Neural crest cell (in vitro differentiated cells): ENCODE results near the gene ATP9A. TPM values are rescaled to one million over a fixed set of nuclear protein-coding genes. Genes with fewer than 3 reads are reported as not detected.
A peak's percentile ranks its signal among the peaks of the same experiment; 100 is the strongest.

ENCODE experiments used
- DNase-seq: peaks from one replicate; pipeline ENCODE4 v3.0.0; 2021; ENCODE audit warnings: low read depth, mixed read lengths, low spot score
- H3K27ac Mint-ChIP-seq: one replicate; pipeline ENCODE4 v1.8.0; 2021; ENCODE audit warnings: mild to moderate bottlenecking, mixed read lengths; ENCODE audit not compliant: unreplicated experiment
- H3K27me3 Mint-ChIP-seq: 2 replicates; pipeline ENCODE4 v1.8.0; 2021; ENCODE audit warnings: low read depth, mild to moderate bottlenecking, mixed read lengths
- H3K36me3 Mint-ChIP-seq: 2 replicates; pipeline ENCODE4 v1.8.0; 2021; ENCODE audit warnings: low read depth, mild to moderate bottlenecking, mixed read lengths
- H3K4me1 Mint-ChIP-seq: 2 replicates; pipeline ENCODE4 v1.8.0; 2021; ENCODE audit warnings: mixed read lengths
- H3K4me3 Mint-ChIP-seq: one replicate; pipeline ENCODE4 v1.8.0; 2021; ENCODE audit warnings: mild to moderate bottlenecking, mixed read lengths
- H3K9me3 Mint-ChIP-seq: 2 replicates; pipeline ENCODE4 v1.8.0; 2021; ENCODE audit warnings: mixed read lengths
- total RNA-seq: library from RNA; stranded (reverse); gene quantifications from 2 replicates; pipeline ENCODE4 v1.2.1, GENCODE V29; 2021
- TF ChIP-seq, protein P1 (sequence below): fragments of 200-600 bp; sonication (generic); conservative IDR thresholded peaks from 2 replicates; pipeline ENCODE4 v1.5.0; 2021; ENCODE audit warnings: antibody characterized with exemption, mild to moderate bottlenecking

The ATP9A gene
- total RNA-seq, 1 donor from 2014 or later, result 39.0 TPM

- Mint-ChIP-seq H3K4me1 (peaks cover 11% of the 10 kb centered on the region), H3K9me3 (no peaks in the 10 kb centered on the region), H3K27me3 (no peaks in the 10 kb centered on the region), H3K36me3 (no peaks in the 10 kb centered on the region), H3K4me3 (no peak overlapping the region), H3K27ac (no peak overlapping the region)
- DNase-seq, result no peak
- TF ChIP-seq, protein P1, sequence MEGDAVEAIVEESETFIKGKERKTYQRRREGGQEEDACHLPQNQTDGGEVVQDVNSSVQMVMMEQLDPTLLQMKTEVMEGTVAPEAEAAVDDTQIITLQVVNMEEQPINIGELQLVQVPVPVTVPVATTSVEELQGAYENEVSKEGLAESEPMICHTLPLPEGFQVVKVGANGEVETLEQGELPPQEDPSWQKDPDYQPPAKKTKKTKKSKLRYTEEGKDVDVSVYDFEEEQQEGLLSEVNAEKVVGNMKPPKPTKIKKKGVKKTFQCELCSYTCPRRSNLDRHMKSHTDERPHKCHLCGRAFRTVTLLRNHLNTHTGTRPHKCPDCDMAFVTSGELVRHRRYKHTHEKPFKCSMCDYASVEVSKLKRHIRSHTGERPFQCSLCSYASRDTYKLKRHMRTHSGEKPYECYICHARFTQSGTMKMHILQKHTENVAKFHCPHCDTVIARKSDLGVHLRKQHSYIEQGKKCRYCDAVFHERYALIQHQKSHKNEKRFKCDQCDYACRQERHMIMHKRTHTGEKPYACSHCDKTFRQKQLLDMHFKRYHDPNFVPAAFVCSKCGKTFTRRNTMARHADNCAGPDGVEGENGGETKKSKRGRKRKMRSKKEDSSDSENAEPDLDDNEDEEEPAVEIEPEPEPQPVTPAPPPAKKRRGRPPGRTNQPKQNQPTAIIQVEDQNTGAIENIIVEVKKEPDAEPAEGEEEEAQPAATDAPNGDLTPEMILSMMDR, result no peak
Observed at GRCh38 chr20:51641866-51642265, 126.3 kb downstream of the ATP9A start.

- no peak overlapping the region for H3K27ac Mint-ChIP-seq
- no peaks in the 10 kb centered on the region for H3K27me3 Mint-ChIP-seq
- H3K4me3 Mint-ChIP-seq, result no peak overlapping the region
- H3K9me3 Mint-ChIP-seq, result no peaks in the 10 kb centered on the region
- H3K4me1 Mint-ChIP-seq, result peaks cover 11% of the 10 kb centered on the region
- TF ChIP-seq, protein P1, result no peak
- DNase-seq, result no peak
- H3K36me3 Mint-ChIP-seq, result no peaks in the 10 kb centered on the region
Observed at GRCh38 chr20:51640743-51641142, 127.4 kb downstream of the ATP9A start.

- H3K36me3 Mint-ChIP-seq, result no peaks in the 10 kb centered on the region
- no peaks in the 10 kb centered on the region for H3K27me3 Mint-ChIP-seq
- H3K4me1 Mint-ChIP-seq, result peaks cover 11% of the 10 kb centered on the region
- no peaks in the 10 kb centered on the region for H3K9me3 Mint-ChIP-seq
- peak; percentile 89 for DNase-seq
- no peak overlapping the region for H3K4me3 Mint-ChIP-seq
- H3K27ac Mint-ChIP-seq, result no peak overlapping the region
- TF ChIP-seq, protein P1, result peak; percentile 88
Observed at GRCh38 chr20:51639206-51639832, 128.9 kb downstream of the ATP9A start.

DNA sequence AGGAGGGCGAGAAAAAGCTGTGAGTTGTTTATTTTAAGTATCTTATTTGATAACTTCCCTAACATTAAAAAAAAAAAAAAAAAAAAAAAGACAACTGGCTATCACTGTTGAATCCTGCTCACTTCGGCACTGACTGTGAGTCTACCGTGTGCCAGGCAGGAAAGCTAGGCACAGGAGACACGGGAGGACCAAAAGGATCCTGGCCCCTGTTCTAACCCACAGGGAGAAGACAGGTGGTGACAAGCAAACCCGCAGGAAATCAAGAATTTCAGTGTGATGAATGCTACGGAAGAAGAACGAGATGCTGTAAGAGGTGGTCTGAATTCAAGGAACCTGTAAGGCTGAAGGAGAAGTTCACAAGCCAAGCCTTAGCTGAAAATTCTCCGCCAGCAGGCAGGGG lies 130.9 kb downstream of the ATP9A start:
- Mint-ChIP-seq H3K4me3 (no peak overlapping the region), H3K27me3 (no peaks in the 10 kb centered on the region), H3K36me3 (no peaks in the 10 kb centered on the region), H3K27ac (no peak overlapping the region), H3K4me1 (no peaks in the 10 kb centered on the region), H3K9me3 (no peaks in the 10 kb centered on the region)
- TF ChIP-seq, protein P1, result no peak
- DNase-seq, result no peak

DNA sequence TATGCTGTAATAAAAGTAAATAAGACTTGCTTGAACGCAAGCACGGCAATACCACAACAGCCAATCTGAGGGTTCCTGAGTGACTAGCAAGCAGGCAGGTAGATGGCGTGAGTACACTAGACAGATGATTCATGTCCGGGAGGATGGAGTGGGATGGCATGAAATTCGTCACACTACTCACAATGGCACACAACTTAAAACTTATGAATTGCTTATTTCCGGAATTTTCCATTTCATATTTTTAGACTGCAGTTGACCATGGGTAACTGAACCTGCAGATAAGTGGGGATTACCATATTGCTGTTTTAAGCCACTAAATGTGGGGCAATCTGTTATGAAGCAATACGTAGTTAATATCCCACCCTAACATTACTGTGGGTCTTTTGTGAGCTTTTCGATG lies 132.1 kb downstream of the ATP9A start:
- Mint-ChIP-seq H3K4me1 (no peaks in the 10 kb centered on the region), H3K9me3 (no peaks in the 10 kb centered on the region), H3K27me3 (no peaks in the 10 kb centered on the region), H3K36me3 (no peaks in the 10 kb centered on the region), H3K27ac (no peak overlapping the region), H3K4me3 (no peak overlapping the region)
- TF ChIP-seq, protein P1, result no peak
- no peak for DNase-seq
